HepG2 (cell line): ENCODE data around the gene UBAC1. TPM values are rescaled to one million over a fixed set of nuclear protein-coding genes. Genes with fewer than 3 reads are reported as not detected.

Experiments
- AFF4 ChIP-seq: sonication (generic); formaldehyde crosslinking; IDR thresholded peaks from 2 replicates; pipeline ENCODE4 v1.4.0; 2020; ENCODE audit warnings: missing genetic modification reagents
- ATF3 ChIP-seq: sonication (generic); formaldehyde crosslinking; IDR thresholded peaks from 2 replicates; pipeline ENCODE4 v1.4.0; 2020; ENCODE audit warnings: missing genetic modification reagents
- CCAR2 ChIP-seq: fragments of 200-400 bp; formaldehyde crosslinking; optimal IDR thresholded peaks from 2 replicates; pipeline ENCODE3; 2018; ENCODE audit warnings: low read depth, mild to moderate bottlenecking, low read length, moderate library complexity
- CCDC6 ChIP-seq: sonication (generic); formaldehyde crosslinking; IDR thresholded peaks from 2 replicates; pipeline ENCODE4 v1.8.1; 2022; ENCODE audit warnings: mild to moderate bottlenecking, missing genetic modification reagents, moderate library complexity
- CREBL2 ChIP-seq: sonication (generic); formaldehyde crosslinking; IDR thresholded peaks from 2 replicates; pipeline ENCODE4 v1.8.1; 2023; ENCODE audit warnings: missing genetic modification reagents, mild to moderate bottlenecking, borderline replicate concordance
- MZF1 ChIP-seq: sonication (generic); formaldehyde crosslinking; IDR thresholded peaks from 2 replicates; pipeline ENCODE4 v1.8.1; 2023; ENCODE audit warnings: mild to moderate bottlenecking, missing genetic modification reagents, borderline replicate concordance
- NR3C1 ChIP-seq: sonication (generic); formaldehyde crosslinking; IDR thresholded peaks from 2 replicates; pipeline ENCODE4 v1.4.0; 2020; ENCODE audit warnings: missing genetic modification reagents
- PHF20 ChIP-seq: sonication (generic); formaldehyde crosslinking; IDR thresholded peaks from 2 replicates; pipeline ENCODE4 v1.5.0; 2020; ENCODE audit warnings: mild to moderate bottlenecking, missing genetic modification reagents
- PPARG ChIP-seq: conservative IDR thresholded peaks from 2 replicates; pipeline ENCODE4 v1.6.1; 2016; ENCODE audit warnings: missing biosample characterization, missing genetic modification reagents
- ZC3H13 ChIP-seq: sonication (generic); formaldehyde crosslinking; IDR thresholded peaks from 2 replicates; pipeline ENCODE4 v1.8.1; 2023; ENCODE audit warnings: mild to moderate bottlenecking, missing genetic modification reagents, moderate library complexity
- ZHX2 ChIP-seq, 2 experiments: sonication (generic) in 1 of 2; formaldehyde crosslinking in 1 of 2; IDR thresholded peaks; 2 replicates each; pipeline versions ENCODE4 v1.6.1 to v1.9.0; 2014 to 2022; ENCODE audit warnings: antibody characterized with exemption in 1 of 2, borderline replicate concordance in 1 of 2, inconsistent platforms in 1 of 2, low read depth in 1 of 2, missing genetic modification reagents in 1 of 2
- ZKSCAN5 ChIP-seq: sonication (generic); formaldehyde crosslinking; IDR thresholded peaks from 2 replicates; pipeline ENCODE4 v1.5.1; 2020; ENCODE audit warnings: mild to moderate bottlenecking, missing genetic modification reagents
- ZNF280D ChIP-seq: sonication (generic); formaldehyde crosslinking; IDR thresholded peaks from 2 replicates; pipeline ENCODE4 v1.5.1; 2020; ENCODE audit warnings: mild to moderate bottlenecking, missing genetic modification reagents
- ZSCAN25 ChIP-seq: sonication (generic); formaldehyde crosslinking; IDR thresholded peaks from 2 replicates; pipeline ENCODE4 v1.8.0; 2022; ENCODE audit warnings: mild to moderate bottlenecking, missing genetic modification reagents
- polyA plus RNA-seq, 8 experiments: library from polyadenylated mRNA; depleted of rRNA in 3 of 8; stranded (reverse) in 7 of 8; unstranded in 1 of 8; fragments of >200 nt; fragmentation: Illumina TruSeq in 4 of 8; extraction: Trizol in 4 of 8; gene quantifications; 2 replicates each; pipeline versions ENCODE4 v1.2.1 to v1.2.3, GENCODE V29; 2011 to 2016; ENCODE audit warnings: low read depth in 4 of 8, missing spikeins in 1 of 8, mixed read lengths in 1 of 8; ENCODE audit not compliant: insufficient read depth in 1 of 8
- total RNA-seq, 5 experiments: library from RNA; depleted of rRNA; stranded (reverse); fragments of >200 nt; fragmentation: Illumina TruSeq; extraction: Trizol; gene quantifications; 2 replicates each; pipeline ENCODE4 v1.2.3, GENCODE V29; 2016; ENCODE audit warnings: low read depth in 1 of 5

Gene UBAC1
- total and polyA plus RNA-seq, 2 of the 13 experiments (the other 11 are each of a cell fraction or from before 2014, with no cell fraction given), result 32.2 to 34.1 TPM

- TF ChIP-seq ZNF280D (CRISPR knock-in tag) (no peak), ZKSCAN5 (CRISPR knock-in tag) (0 out of 2 replicates have a peak, but pooled peaks have one; percentile 6), ZHX2 (IDR thresholded peaks at IDR 0.05; ENCODE audit: low read depth) (no peak), ZHX2 (CRISPR knock-in tag; IDR thresholded peaks at IDR 0.05; ENCODE audit: borderline replicate concordance) (no peak), ZC3H13 (CRISPR knock-in tag) (peak; percentile 64; the same call in 1 of the 2 replicates), NR3C1 (CRISPR knock-in tag) (no peak), MZF1 (CRISPR knock-in tag) (no peak), ZSCAN25 (peak; percentile 91), CREBL2 (no peak), CCAR2 (no peak), PHF20 (peak; percentile 49; the same call in 1 of the 2 replicates), ATF3 (CRISPR knock-in tag) (no peak), CCDC6 (CRISPR knock-in tag) (no peak), PPARG (CRISPR knock-in tag) (peak; percentile 41; the same call in 1 of the 2 replicates), AFF4 (CRISPR knock-in tag) (no peak)
Measured at GRCh38 chr9:135992486-135993408, 31.6 kb upstream of the UBAC1 start (continued).
